Stomach (tissue), 4 donors: ENCODE measurements around the gene KDM5A.
A peak's percentile ranks its signal among the peaks of the same experiment; 100 is the strongest.

Source experiments
- CTCF ChIP-seq, 7 experiments: fragments of 450-650 bp in 4 of 7; fragments of 200-600 bp in 3 of 7; sonication (generic) in 3 of 7; IDR thresholded peaks; one replicate each; pipeline ENCODE4 v1.5.1; 2016 to 2019; ENCODE audit warnings: antibody characterized with exemption in 7 of 7, control low read depth in 2 of 7, mild to moderate bottlenecking in 1 of 7
- EP300 ChIP-seq: sonication (generic); formaldehyde crosslinking; IDR thresholded peaks from one replicate; pipeline ENCODE4 v1.6.1; 2017; ENCODE audit warnings: antibody characterized with exemption
- POLR2A ChIP-seq, 4 donors: fragments of 450-650 bp; IDR thresholded peaks; one replicate each; pipeline ENCODE4 v1.6.1; 2016; ENCODE audit warnings: antibody characterized with exemption in 4 of 4, control low read depth in 2 of 4, mild to moderate bottlenecking in 1 of 4, moderate library complexity in 1 of 4
- POLR2AphosphoS5 ChIP-seq, 3 donors: sonication (generic); formaldehyde crosslinking; IDR thresholded peaks; one replicate each; pipeline ENCODE4 v1.6.1; 2016; ENCODE audit warnings: antibody characterized with exemption in 3 of 3

DNA sequence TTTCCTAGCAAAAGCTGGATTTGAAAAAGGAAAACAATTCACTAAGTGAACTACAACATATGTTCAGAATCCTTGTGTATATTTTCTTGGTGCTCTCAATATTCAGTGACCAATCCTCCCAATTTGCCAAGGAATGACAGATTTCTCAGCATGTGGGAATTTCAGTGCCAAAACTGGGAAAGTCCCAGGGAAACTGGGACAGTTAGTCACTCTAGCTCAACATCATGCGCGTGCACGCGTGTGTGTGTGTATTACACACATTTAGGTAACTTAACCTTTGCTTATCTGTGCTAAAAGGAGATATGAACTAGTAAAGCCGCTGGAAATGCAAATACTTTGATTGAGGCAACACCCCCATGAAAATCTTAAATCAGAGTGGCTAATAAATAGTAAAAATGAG is 100.4 kb downstream of the KDM5A start:
- TF ChIP-seq CTCF (IDR thresholded peaks at IDR 0.05) (no peak), POLR2A (IDR thresholded peaks at IDR 0.05) (no peak), POLR2AphosphoS5 (IDR thresholded peaks at IDR 0.05) (peak in 1 of 3 donors; percentile 78), EP300 (no peak)
